ENCODE measurements around the gene ERCC3.

The ERCC3 gene

DNA sequence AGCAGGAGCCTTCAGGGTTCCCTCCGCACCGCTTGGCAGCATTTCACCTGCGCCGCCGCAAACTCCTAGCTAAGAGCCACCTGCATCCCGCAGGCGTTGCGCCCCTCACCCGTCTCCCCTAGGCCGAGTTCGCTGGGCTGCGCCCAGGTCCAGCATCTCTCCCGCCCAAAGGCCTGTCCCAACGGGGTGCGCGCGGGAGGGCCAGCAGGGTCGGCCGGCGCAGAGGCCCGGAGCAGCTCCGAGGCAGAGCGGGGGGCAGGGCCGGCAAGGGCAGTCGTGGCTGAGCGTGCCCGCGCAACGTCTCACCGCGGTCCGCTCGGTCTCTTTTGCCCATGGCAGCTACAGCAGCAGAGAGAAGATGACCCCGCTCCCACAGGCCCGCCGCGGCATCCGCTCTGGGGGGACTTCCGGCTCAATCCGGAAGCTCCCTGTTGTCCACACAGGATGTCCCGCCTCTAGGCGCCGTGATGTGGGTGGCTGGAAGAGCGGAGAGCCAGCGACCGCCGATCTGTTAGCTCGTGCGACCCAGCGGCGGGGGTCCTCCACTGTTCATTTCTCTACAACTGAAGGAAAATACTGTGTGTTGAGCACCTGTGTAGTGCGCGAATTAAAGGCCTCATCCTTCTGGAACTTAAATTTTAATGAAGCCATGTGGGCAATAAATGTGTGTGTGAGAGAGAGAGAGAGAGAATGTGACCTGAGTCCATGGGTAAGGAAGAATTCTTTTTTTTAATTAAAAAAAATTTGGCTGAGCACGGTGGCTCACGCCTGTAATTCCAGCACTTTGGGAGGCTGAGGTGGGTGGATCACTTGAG, at the start of gene ERCC3:
Gene ERCC3 (minus strand): TSS at position 397 of the 815 bp plus-strand sequence. CDS start 63 bp downstream, at position 334.
- peak; percentile 86 for DNase-seq

GRCh38 chr2:127343277-127343676, 49.3 kb upstream of the ERCC3 start:
- DNase-seq = no peak

- peak; percentile 55 for DNase-seq
Measured at GRCh38 chr2:127342101-127342500, 48.2 kb upstream of the ERCC3 start.

GRCh38 chr2:127332335-127332734, 38.4 kb upstream of the ERCC3 start:
- DNase-seq = no peak

- DNase-seq = no peak
Measured at GRCh38 chr2:127330753-127331152, 36.8 kb upstream of the ERCC3 start.

- DNase-seq = no peak
Measured at GRCh38 chr2:127326289-127326945, 32.5 kb upstream of the ERCC3 start.

DNA sequence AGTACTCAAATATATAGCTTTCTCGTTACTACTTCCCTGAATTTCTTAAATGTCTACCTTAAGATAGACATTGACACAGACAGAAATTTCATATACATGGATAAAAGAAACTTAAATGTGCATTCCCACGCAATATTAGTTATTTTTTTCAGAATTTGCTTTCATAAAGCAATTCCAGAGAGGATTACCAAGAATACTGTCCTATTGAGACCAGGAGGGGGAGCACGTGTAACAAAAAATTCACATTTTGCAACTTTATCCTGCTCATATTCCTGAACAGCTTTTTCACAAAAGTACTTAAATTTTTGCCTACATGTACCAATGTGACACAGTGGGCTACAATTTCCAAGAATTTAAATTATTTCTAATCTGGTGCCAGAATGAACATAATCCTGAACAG, 30.7 kb upstream of the ERCC3 start:
- peak; percentile 47 for DNase-seq

GRCh38 chr2:127321303-127321702, 27.4 kb upstream of the ERCC3 start:
- DNase-seq = no peak

DNA sequence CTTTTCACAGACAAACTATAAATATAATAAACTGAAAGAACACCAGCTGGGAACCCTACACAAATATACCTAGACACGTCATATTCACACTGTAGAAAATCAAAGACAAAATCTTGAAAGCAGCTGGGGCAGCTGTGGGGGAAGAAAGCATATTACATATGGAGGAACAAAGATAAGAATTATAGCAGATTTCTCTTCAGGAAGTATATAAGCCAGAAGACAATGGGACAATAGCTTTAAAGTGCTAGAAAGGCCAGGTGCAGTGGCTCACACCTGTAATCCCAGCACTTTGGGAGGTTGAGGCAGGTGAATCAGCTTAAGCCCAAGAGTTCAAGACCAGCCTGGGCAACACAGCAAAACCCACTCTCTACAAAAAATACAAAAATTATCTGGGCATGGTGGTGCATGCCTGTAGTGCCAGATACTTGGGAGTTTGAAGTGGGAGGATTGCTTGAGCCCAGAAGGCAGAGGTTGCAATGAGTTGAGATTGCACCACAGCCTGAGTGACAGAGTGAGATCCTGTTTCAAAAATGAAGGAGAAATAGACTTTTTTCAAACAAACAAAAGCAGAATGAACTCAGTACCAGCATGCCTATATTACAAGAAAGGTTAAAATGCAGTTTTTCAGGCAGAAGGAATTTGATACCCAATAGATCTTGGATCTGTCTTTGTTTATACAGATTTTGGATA, 26.8 kb upstream of the ERCC3 start:
- peak; percentile 5 for DNase-seq

- DNase-seq = no peak
Measured at GRCh38 chr2:127320067-127320466, 26.1 kb upstream of the ERCC3 start.

- DNase-seq = peak; percentile 20
Measured at GRCh38 chr2:127314193-127314988, 20.4 kb upstream of the ERCC3 start.

DNA sequence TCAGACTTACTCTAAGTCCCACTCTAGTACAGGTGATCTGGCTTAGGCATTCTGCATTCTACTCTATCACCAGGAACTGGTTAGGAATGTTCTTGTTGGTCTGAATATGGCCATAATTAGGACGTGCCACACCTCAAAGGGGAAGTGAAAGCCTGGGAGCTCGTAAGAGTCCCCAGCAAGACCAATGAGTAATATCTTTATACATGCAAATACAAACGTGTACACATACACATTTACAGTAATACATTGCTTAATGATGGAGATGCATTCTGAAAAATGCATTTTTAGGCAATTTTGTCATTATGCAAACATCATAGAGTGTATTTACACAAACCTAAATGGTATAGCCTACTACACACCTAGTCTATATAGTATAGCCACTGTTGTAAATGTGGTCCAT, 19.5 kb upstream of the ERCC3 start:
- peak; percentile 88 for DNase-seq

GRCh38 chr2:127310980-127311379, 17.0 kb upstream of the ERCC3 start:
- DNase-seq = no peak

DNA sequence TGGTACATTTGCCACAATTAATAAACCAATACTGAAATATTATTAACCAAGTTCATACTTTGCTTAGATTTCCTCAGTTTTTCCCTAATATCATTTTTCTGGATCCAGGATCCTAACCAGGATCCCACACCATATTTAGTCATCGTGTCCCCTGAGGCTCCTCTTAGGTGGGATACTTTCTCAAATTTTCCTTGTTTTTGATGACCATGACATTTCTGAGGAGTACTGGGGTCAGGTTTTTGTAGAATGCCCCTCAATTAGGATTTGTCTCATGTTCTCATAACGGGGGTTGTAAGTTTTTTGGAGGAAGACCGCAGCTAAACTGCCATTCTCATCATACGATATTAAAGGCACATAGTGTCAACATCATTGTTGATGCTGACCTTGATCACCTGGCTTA, 15.5 kb upstream of the ERCC3 start:
- no peak for DNase-seq

DNA sequence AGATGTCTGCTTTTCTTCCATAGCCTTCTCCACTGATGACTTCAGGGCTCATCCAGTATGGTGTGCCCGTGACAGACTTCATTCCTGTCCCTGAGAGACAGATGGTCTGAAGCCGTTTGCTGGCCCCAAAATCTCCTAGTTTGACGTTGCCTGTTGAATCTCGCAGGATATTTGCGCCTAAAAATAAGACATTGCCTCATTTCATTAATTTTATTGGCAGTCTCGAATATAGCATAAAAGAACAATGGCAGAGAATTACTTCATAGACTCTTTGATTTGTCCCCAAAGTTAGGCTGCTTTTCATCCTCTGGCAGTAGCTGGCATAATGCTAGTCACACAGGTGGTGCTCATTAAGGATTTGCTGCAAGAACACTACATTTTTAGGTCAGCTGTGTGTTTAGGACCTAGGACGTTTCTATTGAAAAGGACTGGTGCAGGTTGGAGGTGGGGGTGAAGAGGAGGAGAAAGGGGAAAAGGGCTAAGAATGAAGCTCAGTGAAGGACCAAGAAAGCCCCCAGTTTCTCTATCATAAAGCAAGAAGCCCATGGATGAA, 14.7 kb upstream of the ERCC3 start:
- no peak for DNase-seq

DNA sequence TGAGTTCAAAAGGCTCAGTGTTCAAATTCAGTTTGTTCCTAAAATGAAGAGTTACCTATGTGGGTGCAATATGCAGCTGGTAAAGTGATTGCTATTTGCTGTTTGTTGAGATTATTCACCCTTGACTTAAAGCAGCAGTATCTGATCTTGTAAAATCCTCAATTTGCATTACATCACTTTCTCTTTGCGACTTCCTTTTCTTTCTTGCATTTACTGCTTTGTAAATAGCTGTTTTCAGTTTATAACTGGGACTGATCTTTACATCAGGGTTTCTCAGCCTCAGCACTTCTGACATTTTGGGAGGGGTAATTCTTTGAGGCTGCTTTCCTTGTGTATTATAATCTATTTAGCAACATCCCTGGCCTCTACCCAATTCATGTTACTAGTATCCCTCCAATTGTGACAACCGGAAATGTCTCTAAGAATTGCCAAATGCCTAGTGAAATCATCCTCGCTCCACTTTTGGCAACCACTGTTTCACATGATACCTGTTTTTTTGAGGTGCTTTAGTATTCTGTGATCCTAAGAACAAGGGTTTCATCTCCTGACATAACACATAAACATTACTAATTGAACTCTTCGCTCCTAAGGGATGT, 12.1 kb upstream of the ERCC3 start:
- peak; percentile 46 for DNase-seq

DNA sequence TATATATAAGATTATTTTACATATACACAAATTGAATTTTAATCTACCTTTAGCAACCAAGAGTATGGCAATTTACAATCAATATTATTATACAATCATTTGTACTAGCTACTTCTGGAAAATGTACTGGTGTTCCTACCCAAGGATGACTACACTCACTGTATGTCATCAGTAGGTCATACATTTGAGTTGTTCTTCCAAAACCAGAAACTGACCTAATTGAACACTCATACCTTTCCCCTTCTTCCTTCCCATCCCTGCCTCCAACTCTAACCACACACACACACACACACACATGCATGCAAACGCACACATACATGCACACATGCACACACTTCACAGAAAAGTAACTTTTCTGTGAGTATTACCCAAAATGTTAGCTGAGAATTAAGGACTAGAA, 8.2 kb upstream of the ERCC3 start:
- DNase-seq = no peak

- no peak for DNase-seq
Measured at GRCh38 chr2:127293386-127293747, 577 bp downstream of the ERCC3 start.

DNA sequence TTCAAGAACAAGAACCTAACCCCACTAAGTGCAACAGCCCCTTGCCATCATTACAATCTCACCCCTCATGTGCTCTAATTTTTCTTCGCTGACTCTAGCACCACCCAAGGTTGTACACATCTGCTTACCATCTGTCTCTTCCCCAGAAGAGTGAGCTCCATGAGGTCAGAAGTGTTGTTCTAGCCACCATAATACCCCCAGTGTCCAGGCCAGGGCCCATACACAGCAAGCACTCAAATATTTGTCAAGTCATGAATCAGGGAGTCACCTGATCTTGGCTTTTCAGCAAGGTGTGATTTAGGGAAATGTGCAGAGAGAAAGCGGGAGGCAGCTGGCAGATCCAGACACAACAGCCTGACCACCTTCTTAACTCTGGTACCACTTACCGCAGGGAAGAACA, 5.7 kb downstream of the ERCC3 start:
- no peak for DNase-seq

GRCh38 chr2:127283275-127283674, 10.7 kb downstream of the ERCC3 start:
- no peak for DNase-seq

GRCh38 chr2:127280693-127281092, 13.3 kb downstream of the ERCC3 start:
- no peak for DNase-seq

GRCh38 chr2:127279781-127280180, 14.2 kb downstream of the ERCC3 start:
- DNase-seq = no peak

Measured in suppressor macrophage treated with lipopolysaccharide for 4 hours (primary cell).